ENCODE measurements around the gene IRAK2. TPM values are rescaled to one million over a fixed set of nuclear protein-coding genes. Genes with fewer than 3 reads are reported as not detected.
"Not testable (repeated sequence)": the region's sequence is repeated elsewhere in the genome, so short reads cannot be mapped to it uniquely, and the experiment has no call there.

Gene IRAK2
- total and polyA plus RNA-seq, 7 donors: 3.9 to 21.3 (median 9.1) TPM

- intact Hi-C loops (cut with DNase I): no loop called here
Observed at GRCh38 chr3:10260211-10260701, 95.5 kb downstream of the IRAK2 start.

GRCh38 chr3:10262027-10262426, 97.3 kb downstream of the IRAK2 start:
- TF ChIP-seq, protein P1, sequence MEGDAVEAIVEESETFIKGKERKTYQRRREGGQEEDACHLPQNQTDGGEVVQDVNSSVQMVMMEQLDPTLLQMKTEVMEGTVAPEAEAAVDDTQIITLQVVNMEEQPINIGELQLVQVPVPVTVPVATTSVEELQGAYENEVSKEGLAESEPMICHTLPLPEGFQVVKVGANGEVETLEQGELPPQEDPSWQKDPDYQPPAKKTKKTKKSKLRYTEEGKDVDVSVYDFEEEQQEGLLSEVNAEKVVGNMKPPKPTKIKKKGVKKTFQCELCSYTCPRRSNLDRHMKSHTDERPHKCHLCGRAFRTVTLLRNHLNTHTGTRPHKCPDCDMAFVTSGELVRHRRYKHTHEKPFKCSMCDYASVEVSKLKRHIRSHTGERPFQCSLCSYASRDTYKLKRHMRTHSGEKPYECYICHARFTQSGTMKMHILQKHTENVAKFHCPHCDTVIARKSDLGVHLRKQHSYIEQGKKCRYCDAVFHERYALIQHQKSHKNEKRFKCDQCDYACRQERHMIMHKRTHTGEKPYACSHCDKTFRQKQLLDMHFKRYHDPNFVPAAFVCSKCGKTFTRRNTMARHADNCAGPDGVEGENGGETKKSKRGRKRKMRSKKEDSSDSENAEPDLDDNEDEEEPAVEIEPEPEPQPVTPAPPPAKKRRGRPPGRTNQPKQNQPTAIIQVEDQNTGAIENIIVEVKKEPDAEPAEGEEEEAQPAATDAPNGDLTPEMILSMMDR (IDR thresholded peaks at IDR 0.05): no peak
- no peak overlapping the region for H3K4me3 ChIP-seq
- no peaks in the 10 kb centered on the region for H3K9me3 ChIP-seq
- intact Hi-C loops (cut with DNase I): no loop called here
- DNase-seq (no peak), ATAC-seq (peak in 3 of 4 donors; percentile 40 to 73 (median 52))
- peaks cover 5 to 47% of the 10 kb centered on the region in 2 donors for H3K36me3 ChIP-seq (ENCODE audit: insufficient read depth in 1 of 2, low read depth in 1 of 2)
- H3K27me3 ChIP-seq (ENCODE audit: insufficient read depth in 3 of 3, low read length in 2 of 3): no peaks in the 10 kb centered on the region
- 33 to 52% (median 39%) methylated on average over 4 of the region's 4 CpGs for WGBS, 3 donors
- peak overlapping the region; percentile 53 for H3K27ac ChIP-seq
- H3K4me1 ChIP-seq: no peaks in the 10 kb centered on the region

More at GRCh38 chr3:10260211-10260701, 95.5 kb downstream of the IRAK2 start:
- Histone ChIP-seq H3K4me1 (peaks cover 9% of the 10 kb centered on the region), H3K27ac (no peak overlapping the region), H3K27me3 (ENCODE audit: insufficient read depth in 3 of 3, low read length in 2 of 3) (no peaks in the 10 kb centered on the region), H3K9me3 (no peaks in the 10 kb centered on the region), H3K4me3 (no peak overlapping the region), H3K36me3 (ENCODE audit: insufficient read depth in 1 of 2, low read depth in 1 of 2) (peaks cover 5 to 51% of the 10 kb centered on the region in 2 donors)
- TF ChIP-seq, protein P1 (IDR thresholded peaks at IDR 0.05): no peak
- 77 to 92% (median 85%) methylated on average over 6 of the region's 6 CpGs for WGBS, 3 donors
- ATAC-seq (no peak), DNase-seq (no peak)

DNA sequence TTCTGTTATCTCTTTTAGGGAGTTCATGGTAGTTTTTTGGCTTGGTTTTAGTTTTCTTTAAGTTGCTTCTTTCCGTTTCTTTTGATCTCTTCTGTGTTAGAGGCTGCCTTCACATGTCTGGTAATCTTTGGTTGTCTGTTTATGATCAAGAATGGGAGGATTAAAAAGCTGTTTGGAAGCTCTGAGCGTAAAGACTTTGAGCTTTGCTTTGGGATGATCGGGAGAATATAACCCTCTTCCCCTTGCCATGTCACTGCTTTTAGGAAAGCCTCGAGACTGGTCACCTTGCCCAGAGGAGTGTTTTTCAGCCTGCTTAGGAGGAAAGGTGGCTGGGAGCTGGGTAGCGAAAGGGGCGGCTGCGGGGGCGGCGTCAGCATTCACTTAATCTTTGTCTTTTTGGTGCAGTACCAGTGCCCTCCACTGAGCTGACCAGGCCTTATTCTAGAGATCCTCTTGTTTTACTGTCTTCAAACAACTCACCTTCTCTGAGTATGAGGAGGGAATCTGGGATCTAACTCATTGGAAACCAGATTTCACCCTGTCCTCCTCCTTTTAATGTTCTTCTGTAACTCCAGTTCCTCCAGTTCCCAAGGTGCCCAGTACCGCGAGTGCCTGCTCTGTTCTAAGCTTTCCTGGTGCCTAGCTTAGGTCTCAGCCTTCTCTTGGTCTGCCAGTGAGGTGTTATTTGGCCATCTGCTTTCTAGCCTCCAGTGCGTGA, 99.1 kb downstream of the IRAK2 start:
- 65 to 76% (median 70%) methylated on average over 12 of the region's 12 CpGs for WGBS, 3 donors
- ATAC-seq: peak in 2 of 4 donors; percentile 45 to 66
- H3K4me3 ChIP-seq: no peak overlapping the region
- H3K27me3 ChIP-seq (ENCODE audit: insufficient read depth in 3 of 3, low read length in 2 of 3): no peaks in the 10 kb centered on the region
- DNase-seq: no peak
- intact Hi-C loops (cut with DNase I): no loop called here
- H3K36me3 ChIP-seq (ENCODE audit: insufficient read depth in 1 of 2, low read depth in 1 of 2): peaks cover 5 to 42% of the 10 kb centered on the region in 2 donors
- peaks cover 2% of the 10 kb centered on the region for H3K4me1 ChIP-seq
- no peak overlapping the region for H3K27ac ChIP-seq
- TF ChIP-seq, protein P1 (IDR thresholded peaks at IDR 0.05): peak; percentile 30
- no peaks in the 10 kb centered on the region for H3K9me3 ChIP-seq

DNA sequence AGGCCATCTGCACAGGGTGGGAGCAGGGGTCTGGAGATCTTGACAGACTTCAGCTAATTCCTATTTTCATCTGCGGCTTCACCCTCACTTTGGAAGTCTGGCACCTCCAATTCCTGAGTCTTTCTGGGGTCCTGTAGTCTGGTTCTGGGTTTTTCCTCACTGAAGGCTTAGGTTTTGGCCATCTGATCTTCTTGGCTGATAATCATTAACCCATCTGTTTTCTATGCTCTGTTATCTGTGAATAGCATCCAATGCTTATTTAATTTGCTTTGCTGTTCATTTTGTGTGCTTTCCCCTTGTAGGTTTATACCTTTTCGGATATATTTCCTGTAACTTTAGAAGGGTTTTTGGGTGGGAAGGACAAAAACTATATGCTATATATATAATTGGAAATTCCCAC, 101.1 kb downstream of the IRAK2 start:
- no peak for ATAC-seq
- H3K36me3 ChIP-seq (ENCODE audit: insufficient read depth in 1 of 2, low read depth in 1 of 2): peaks cover 3 to 39% of the 10 kb centered on the region in 2 donors
- no peaks in the 10 kb centered on the region for H3K9me3 ChIP-seq
- whole genome bisulfite sequencing, 3 donors: 95 to 98% (median 97%) methylated on average over 2 of the region's 2 CpGs
- intact Hi-C loops (cut with DNase I): no loop called here
- H3K4me3 ChIP-seq: no peak overlapping the region
- H3K27ac ChIP-seq: no peak overlapping the region
- H3K27me3 ChIP-seq (ENCODE audit: insufficient read depth in 3 of 3, low read length in 2 of 3): no peaks in the 10 kb centered on the region
- DNase-seq: no peak
- H3K4me1 ChIP-seq: peaks cover 7% of the 10 kb centered on the region
- TF ChIP-seq, protein P1 (IDR thresholded peaks at IDR 0.05): no peak

GRCh38 chr3:10266936-10267335, 102.2 kb downstream of the IRAK2 start:
- DNase-seq; H3K27ac ChIP-seq; H3K9me3 ChIP-seq; H3K4me1 ChIP-seq; H3K27me3 ChIP-seq (ENCODE audit: insufficient read depth in 3 of 3, low read length in 2 of 3); H3K4me3 ChIP-seq; ATAC-seq; intact Hi-C loops (cut with DNase I): not testable (repeated sequence)
- WGBS, 3 donors: 80 to 92% (median 82%) methylated on average over 7 of the region's 7 CpGs
- peaks cover 2 to 37% of the 10 kb centered on the region in 2 donors for H3K36me3 ChIP-seq (ENCODE audit: insufficient read depth in 1 of 2, low read depth in 1 of 2)
